ENCODE data around the gene SLC39A8.
"Not testable (repeated sequence)": the region's sequence is repeated elsewhere in the genome, so short reads cannot be mapped to it uniquely, and the experiment has no call there.

SLC39A8 gene

GRCh38 chr4:102298716-102299115 is 46.6 kb downstream of the SLC39A8 start:
- no peak for DNase-seq

GRCh38 chr4:102295153-102295862 is 50.0 kb downstream of the SLC39A8 start:
- DNase-seq: no peak

- no peak for DNase-seq
Observed at GRCh38 chr4:102288497-102288896, 56.8 kb downstream of the SLC39A8 start.

- DNase-seq: no peak
Observed at GRCh38 chr4:102285831-102286230, 59.5 kb downstream of the SLC39A8 start.

- no peak for DNase-seq
Observed at GRCh38 chr4:102281171-102281839, 64.0 kb downstream of the SLC39A8 start.

GRCh38 chr4:102273317-102273716 is 72.0 kb downstream of the SLC39A8 start:
- DNase-seq: not testable (repeated sequence)

GRCh38 chr4:102272318-102272717 is 73.0 kb downstream of the SLC39A8 start:
- no peak for DNase-seq

- DNase-seq: no peak
Observed at GRCh38 chr4:102268355-102268754, 76.9 kb downstream of the SLC39A8 start.

GRCh38 chr4:102263024-102263787 is 82.1 kb downstream of the SLC39A8 start:
- DNase-seq: no peak

- DNase-seq: no peak
Observed at GRCh38 chr4:102259702-102260101, 85.6 kb downstream of the SLC39A8 start.

- DNase-seq: no peak
Observed at GRCh38 chr4:102259081-102259480, 86.2 kb downstream of the SLC39A8 start.

GRCh38 chr4:102256321-102256720 is 89.0 kb downstream of the SLC39A8 start:
- DNase-seq: no peak

GRCh38 chr4:102253860-102254259 is 91.4 kb downstream of the SLC39A8 start:
- no peak for DNase-seq

- no peak for DNase-seq
Observed at GRCh38 chr4:102252171-102252570, 93.1 kb downstream of the SLC39A8 start.

GRCh38 chr4:102250341-102250740 is 94.9 kb downstream of the SLC39A8 start:
- no peak for DNase-seq

- DNase-seq: no peak
Observed at GRCh38 chr4:102247041-102247440, 98.2 kb downstream of the SLC39A8 start.

GRCh38 chr4:102246416-102246815 is 98.9 kb downstream of the SLC39A8 start:
- DNase-seq: no peak

- no peak for DNase-seq
Observed at GRCh38 chr4:102244878-102245535, 100.3 kb downstream of the SLC39A8 start.

GRCh38 chr4:102243296-102243695 is 102.0 kb downstream of the SLC39A8 start:
- DNase-seq: not testable (repeated sequence)

- DNase-seq: no peak
Observed at GRCh38 chr4:102234243-102234838, 110.9 kb downstream of the SLC39A8 start.

- no peak for DNase-seq
Observed at GRCh38 chr4:102230194-102230593, 115.1 kb downstream of the SLC39A8 start.

GRCh38 chr4:102227388-102227787 is 117.9 kb downstream of the SLC39A8 start:
- DNase-seq: no peak

GRCh38 chr4:102223461-102223860 is 121.8 kb downstream of the SLC39A8 start:
- no peak for DNase-seq
